ENCODE data around the gene CCR7. TPM values are rescaled to one million over a fixed set of nuclear protein-coding genes. Genes with fewer than 3 reads are reported as not detected.
"Not testable (repeated sequence)": the region's sequence is repeated elsewhere in the genome, so short reads cannot be mapped to it uniquely, and the experiment has no call there.

The CCR7 gene
- total RNA-seq, 6 donors from 2014 or later, result 0.30 to 2.8 (median 1.4) TPM; not detected in 2

DNA sequence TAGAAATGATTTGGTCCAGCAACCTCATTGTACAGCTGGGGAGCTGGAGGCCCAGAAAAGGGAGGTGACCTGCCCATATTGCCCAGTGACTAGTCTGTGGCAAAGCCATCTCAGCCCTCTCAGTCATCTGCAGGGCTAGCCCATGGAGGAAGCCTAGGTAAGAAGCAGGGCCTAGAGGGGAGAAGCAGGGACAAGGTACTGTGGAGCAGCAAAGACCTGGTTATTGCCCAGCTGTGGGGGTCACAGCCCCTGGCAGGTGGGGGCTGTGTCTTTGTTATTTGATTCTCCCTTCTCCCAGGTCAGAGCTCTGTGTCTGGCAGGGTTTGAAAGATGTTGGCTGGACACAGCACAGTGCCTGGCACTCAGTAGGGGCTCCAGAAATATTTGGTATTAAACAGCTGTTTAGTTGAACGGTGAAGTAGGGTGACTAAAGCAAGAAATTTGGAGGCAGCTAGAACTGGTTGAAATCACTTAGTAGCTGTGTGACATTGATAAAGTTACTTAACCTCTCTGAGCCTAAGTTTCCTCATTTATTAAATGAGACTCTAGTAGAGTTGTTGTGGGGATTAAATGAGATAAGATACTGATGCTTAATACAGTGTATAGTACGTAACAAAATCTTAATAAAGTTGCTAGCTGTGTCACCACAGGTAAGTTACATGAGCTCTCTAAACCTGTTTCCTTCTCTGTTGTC lies 17.3 kb downstream of the CCR7 start:
- 75 to 84% methylated on average over 2 of the region's 2 CpGs for WGBS, 2 donors
- peaks cover 37 to 63% (median 60%) of the 10 kb centered on the region in 4 donors for H3K4me1 ChIP-seq
- H3K27me3 ChIP-seq, result no peaks in the 10 kb centered on the region
- no peak overlapping the region for H3K4me3 ChIP-seq
- H3K36me3 ChIP-seq, result no peaks in the 10 kb centered on the region
- H3K27ac ChIP-seq, result peak overlapping the region; percentile 70 to 89 (median 86)
- H3K9me3 ChIP-seq, result no peaks in the 10 kb centered on the region
- ATAC-seq (ENCODE audit: low FRiP score in 2 of 2) (no peak), DNase-seq (no peak)
- TF ChIP-seq POLR2AphosphoS5 (IDR thresholded peaks at IDR 0.05), result no peak
- TF ChIP-seq, protein P1, sequence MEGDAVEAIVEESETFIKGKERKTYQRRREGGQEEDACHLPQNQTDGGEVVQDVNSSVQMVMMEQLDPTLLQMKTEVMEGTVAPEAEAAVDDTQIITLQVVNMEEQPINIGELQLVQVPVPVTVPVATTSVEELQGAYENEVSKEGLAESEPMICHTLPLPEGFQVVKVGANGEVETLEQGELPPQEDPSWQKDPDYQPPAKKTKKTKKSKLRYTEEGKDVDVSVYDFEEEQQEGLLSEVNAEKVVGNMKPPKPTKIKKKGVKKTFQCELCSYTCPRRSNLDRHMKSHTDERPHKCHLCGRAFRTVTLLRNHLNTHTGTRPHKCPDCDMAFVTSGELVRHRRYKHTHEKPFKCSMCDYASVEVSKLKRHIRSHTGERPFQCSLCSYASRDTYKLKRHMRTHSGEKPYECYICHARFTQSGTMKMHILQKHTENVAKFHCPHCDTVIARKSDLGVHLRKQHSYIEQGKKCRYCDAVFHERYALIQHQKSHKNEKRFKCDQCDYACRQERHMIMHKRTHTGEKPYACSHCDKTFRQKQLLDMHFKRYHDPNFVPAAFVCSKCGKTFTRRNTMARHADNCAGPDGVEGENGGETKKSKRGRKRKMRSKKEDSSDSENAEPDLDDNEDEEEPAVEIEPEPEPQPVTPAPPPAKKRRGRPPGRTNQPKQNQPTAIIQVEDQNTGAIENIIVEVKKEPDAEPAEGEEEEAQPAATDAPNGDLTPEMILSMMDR (IDR thresholded peaks at IDR 0.05), result no peak
- no peak for TF ChIP-seq POLR2A (IDR thresholded peaks at IDR 0.05)
- TF ChIP-seq EP300 (IDR thresholded peaks at IDR 0.05), result no peak

DNA sequence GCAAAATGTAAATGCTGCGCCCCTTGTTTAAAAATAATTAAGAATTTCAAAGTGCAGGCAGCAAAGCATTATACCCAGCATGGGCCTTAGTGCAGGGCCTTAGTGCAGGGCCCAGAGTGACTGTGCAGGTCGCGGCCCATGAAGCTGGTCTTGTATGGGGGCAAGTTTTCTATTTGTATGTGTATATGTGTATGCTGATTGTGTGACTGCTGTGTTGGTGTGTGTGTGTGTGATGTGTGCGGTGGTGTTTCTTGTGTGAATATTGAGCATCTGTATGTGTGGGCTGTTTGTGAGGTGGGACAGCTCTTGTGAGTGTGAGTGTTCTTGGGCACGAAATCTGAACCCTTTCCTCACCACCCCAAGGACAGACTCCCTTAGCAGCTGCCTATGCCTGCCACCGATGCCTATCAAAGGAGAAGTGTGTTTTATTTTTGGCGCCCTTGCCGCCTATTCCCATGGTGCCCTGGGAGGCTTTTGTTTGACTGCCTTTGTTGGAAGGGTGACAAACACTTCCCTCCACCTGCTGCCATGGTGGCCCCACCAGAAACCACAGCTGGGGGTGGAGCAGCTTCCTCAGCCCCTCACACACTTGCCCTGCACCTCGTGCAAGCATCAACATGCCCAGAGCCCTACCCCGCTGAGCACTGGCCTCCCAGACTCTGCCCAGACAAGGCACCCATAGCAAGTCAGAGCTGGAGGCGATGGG lies 18.0 kb downstream of the CCR7 start:
- DNase-seq (no peak), ATAC-seq (ENCODE audit: low FRiP score in 2 of 2) (no peak)
- no peaks in the 10 kb centered on the region for H3K9me3 ChIP-seq

DNA sequence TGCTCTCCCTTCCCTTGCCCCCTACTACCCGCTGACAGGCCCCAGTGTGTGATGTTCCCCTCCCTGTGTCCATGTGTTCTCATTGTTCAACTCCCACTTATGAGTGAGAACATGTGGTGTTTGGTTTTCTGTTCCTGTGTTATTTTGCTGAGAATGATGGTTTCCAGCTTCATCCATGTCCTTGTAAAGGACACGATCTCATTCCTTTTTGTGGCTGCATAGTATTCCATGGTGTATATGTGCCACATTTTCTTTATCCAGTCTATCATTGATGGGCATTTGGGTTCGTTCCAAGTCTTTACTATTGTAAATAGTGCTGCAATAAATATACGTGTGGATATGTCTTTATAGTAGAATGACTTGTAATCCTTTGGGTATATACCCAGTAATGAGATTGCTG lies 18.8 kb downstream of the CCR7 start:
- WGBS, 2 donors, result 90 to 97% methylated on average over 4 of the region's 4 CpGs
- peaks cover 43 to 63% (median 60%) of the 10 kb centered on the region in 4 donors for H3K4me1 ChIP-seq
- not testable (repeated sequence) for H3K27ac ChIP-seq; DNase-seq; H3K4me3 ChIP-seq; H3K36me3 ChIP-seq; H3K9me3 ChIP-seq; ATAC-seq (ENCODE audit: low FRiP score in 2 of 2); H3K27me3 ChIP-seq

More for the DNA sequence above, 18.0 kb downstream of the CCR7 start:
- peak overlapping the region; percentile 70 to 89 (median 86) for H3K27ac ChIP-seq
- H3K36me3 ChIP-seq, result no peaks in the 10 kb centered on the region
- TF ChIP-seq POLR2A (IDR thresholded peaks at IDR 0.05), result no peak
- TF ChIP-seq, protein P1 (IDR thresholded peaks at IDR 0.05), result no peak
- TF ChIP-seq EP300 (IDR thresholded peaks at IDR 0.05), result no peak
- H3K27me3 ChIP-seq, result no peaks in the 10 kb centered on the region
- peaks cover 43 to 63% (median 60%) of the 10 kb centered on the region in 4 donors for H3K4me1 ChIP-seq
- WGBS, 2 donors, result 62 to 77% methylated on average over 8 to 11 of the region's 11 CpGs
- H3K4me3 ChIP-seq, result no peak overlapping the region

DNA sequence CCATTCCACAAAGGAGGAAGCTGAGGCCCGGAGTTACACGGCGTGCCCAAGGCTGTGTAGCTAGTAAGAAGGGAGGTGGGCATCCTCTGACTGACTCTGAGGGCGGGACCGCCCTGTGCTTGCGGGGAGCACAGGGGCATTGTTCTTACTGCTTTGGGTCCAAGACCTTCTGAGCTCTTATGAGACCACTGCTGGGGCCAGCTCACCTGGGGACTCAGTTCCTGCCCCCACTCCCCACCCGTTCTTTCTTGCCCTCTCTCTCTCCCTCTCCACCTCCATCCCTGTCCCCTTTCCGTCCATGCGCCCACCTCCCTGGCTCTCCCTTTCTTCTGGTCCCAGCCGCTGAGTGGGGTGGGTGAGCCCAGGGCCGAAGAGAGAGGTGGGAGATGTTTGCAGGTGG lies 19.6 kb downstream of the CCR7 start:
- H3K27ac ChIP-seq, result no peak overlapping the region
- H3K9me3 ChIP-seq, result no peaks in the 10 kb centered on the region
- peaks cover 49 to 62% (median 58%) of the 10 kb centered on the region in 4 donors for H3K4me1 ChIP-seq
- H3K36me3 ChIP-seq, result no peaks in the 10 kb centered on the region
- ATAC-seq (ENCODE audit: low FRiP score in 2 of 2) (no peak), DNase-seq (peak in 1 of 2 donors; percentile 13)
- no peak overlapping the region for H3K4me3 ChIP-seq
- no peak for TF ChIP-seq POLR2A (IDR thresholded peaks at IDR 0.05)
- TF ChIP-seq EP300 (IDR thresholded peaks at IDR 0.05), result no peak
- TF ChIP-seq, protein P1 (IDR thresholded peaks at IDR 0.05), result no peak
- TF ChIP-seq POLR2AphosphoS5 (IDR thresholded peaks at IDR 0.05), result no peak
- 91 to 94% methylated on average over 11 of the region's 11 CpGs for WGBS, 2 donors
- no peaks in the 10 kb centered on the region for H3K27me3 ChIP-seq

DNA sequence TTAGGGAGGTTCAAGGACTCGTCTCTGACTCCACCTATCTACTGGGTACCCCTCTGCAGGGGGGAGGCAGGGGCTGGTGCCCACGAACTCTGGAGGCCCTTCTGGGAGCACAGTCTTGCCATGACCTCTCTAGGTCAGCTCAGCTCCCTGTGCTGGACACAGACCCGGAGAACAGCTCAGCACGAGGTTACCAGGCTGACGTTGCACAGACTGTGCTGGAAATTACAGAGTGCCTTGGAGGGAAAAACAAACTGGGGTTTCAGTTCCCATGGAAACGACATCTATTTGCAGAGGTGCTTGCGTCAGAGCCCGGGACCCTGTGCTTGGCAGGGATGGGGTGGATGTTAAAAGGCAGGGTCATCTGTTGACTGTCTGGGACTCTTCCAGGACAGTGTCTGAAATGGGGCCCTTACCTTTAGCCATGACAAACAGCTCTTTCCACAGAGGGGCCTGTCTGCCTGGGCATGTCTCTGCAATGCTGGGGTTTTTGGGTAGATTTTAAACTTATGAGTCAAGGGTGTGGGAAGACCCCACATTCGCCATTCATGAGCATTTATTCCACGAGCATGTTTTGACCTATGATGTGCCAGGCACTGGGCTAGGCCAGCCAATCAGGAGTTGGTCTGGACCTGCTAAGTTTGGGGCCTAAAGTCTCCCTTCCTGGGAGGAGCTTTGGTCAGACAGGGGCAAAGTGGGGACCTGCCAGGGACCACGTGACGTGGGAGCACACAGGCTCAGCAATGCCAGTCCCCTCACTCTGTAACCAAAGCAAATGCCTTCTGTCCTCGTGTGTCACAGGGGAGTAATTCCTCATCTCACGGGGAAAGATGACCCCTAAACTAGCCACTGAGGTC lies 22.5 kb downstream of the CCR7 start:
- Histone ChIP-seq H3K9me3 (no peaks in the 10 kb centered on the region), H3K4me1 (peaks cover 42 to 57% (median 50%) of the 10 kb centered on the region in 4 donors), H3K36me3 (no peaks in the 10 kb centered on the region), H3K27me3 (no peaks in the 10 kb centered on the region), H3K27ac (peak overlapping the region; percentile 73 to 94 (median 84)), H3K4me3 (no peak overlapping the region)
- TF ChIP-seq POLR2AphosphoS5 (IDR thresholded peaks at IDR 0.05), result peak; percentile 52 to 76
- TF ChIP-seq EP300 (IDR thresholded peaks at IDR 0.05), result peak; percentile 58 to 82 (median 77)
- TF ChIP-seq, protein P1 (IDR thresholded peaks at IDR 0.05), result no peak
- TF ChIP-seq POLR2A (IDR thresholded peaks at IDR 0.05), result no peak
- ATAC-seq (ENCODE audit: low FRiP score in 2 of 2) (peak; percentile 76 to 91), DNase-seq (peak in 1 of 2 donors; percentile 10)
- 60 to 61% methylated on average over 10 to 14 of the region's 14 CpGs for WGBS, 2 donors
